HL-60 (cell line): ENCODE measurements around the gene ZNF316.

Experiments used
- DNase-seq, 2 experiments: peaks; one replicate each; pipeline ENCODE4 v3.0.0-alpha.2; 2010 to 2020; ENCODE audit warnings: low read depth in 1 of 2, low spot score in 1 of 2
- H3K27ac ChIP-seq: fragments of 250-450 bp; sonication (Bioruptor Pico); replicated peaks from 2 replicates; pipeline ENCODE4 v1.5.1; 2020; ENCODE audit warnings: mild to moderate bottlenecking, moderate library complexity
- H3K27me3 ChIP-seq: fragments of 250-450 bp; sonication (Bioruptor Pico); 2 replicates; pipeline ENCODE4 v1.5.1; 2021; ENCODE audit warnings: mild to moderate bottlenecking, moderate library complexity; ENCODE audit not compliant: insufficient read depth, poor library complexity, severe bottlenecking
- H3K4me3 ChIP-seq: replicated peaks from 2 replicates; pipeline ENCODE4 v1.5.1; 2011; ENCODE audit warnings: mild to moderate bottlenecking, control low read depth, low read length; ENCODE audit not compliant: insufficient read depth
- GABPA ChIP-seq: IDR thresholded peaks from 2 replicates; pipeline ENCODE4 v1.6.1; 2012; ENCODE audit warnings: low read depth
- POLR2AphosphoS5 ChIP-seq: IDR thresholded peaks from 2 replicates; pipeline ENCODE4 v1.6.1; 2012; ENCODE audit warnings: low read depth
- SPI1 ChIP-seq: IDR thresholded peaks from 2 replicates; pipeline ENCODE4 v1.6.1; 2012; ENCODE audit warnings: low read depth, mild to moderate bottlenecking, borderline replicate concordance
- TF ChIP-seq, protein P1 (sequence below): IDR thresholded peaks from one replicate; pipeline ENCODE4 v1.5.1; 2011; ENCODE audit warnings: low read length, control low read depth, inconsistent platforms; ENCODE audit not compliant: insufficient read depth
- TF ChIP-seq, protein P2 (sequence below): IDR thresholded peaks from 2 replicates; pipeline ENCODE4 v1.6.1; 2012; ENCODE audit warnings: low read depth; ENCODE audit not compliant: insufficient replicate concordance

ZNF316 gene

GRCh38 chr7:6646465-6646864, 9.3 kb downstream of the ZNF316 start:
- H3K27ac ChIP-seq = no peak overlapping the region
- DNase-seq = no peak
- H3K4me3 ChIP-seq = no peak overlapping the region
- H3K27me3 ChIP-seq = no peaks in the 10 kb centered on the region
- no peak for TF ChIP-seq GABPA

DNA sequence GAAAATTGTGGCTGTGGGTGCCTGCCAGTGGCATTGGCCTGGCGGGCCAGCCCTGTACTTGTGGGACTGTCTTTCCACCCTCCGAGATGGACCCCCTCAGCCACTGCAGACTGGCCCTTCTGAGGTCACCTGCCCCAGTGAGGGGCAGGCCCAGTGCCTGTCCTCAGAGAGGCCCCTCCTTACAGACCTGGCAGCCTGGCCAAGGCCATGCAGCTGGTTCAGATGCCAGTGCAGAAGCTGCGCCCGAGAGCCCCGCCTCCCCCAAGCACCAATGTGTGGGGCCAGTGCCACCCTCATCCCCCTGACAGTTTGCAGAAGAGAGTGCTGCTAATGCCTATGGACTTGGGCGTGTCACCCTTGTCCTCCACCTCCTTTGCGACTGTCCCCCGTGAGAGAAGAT, 10.0 kb downstream of the ZNF316 start:
- Histone ChIP-seq H3K27me3 (no peaks in the 10 kb centered on the region), H3K27ac (no peak overlapping the region), H3K4me3 (no peak overlapping the region)
- DNase-seq = no peak
- TF ChIP-seq, protein P1, sequence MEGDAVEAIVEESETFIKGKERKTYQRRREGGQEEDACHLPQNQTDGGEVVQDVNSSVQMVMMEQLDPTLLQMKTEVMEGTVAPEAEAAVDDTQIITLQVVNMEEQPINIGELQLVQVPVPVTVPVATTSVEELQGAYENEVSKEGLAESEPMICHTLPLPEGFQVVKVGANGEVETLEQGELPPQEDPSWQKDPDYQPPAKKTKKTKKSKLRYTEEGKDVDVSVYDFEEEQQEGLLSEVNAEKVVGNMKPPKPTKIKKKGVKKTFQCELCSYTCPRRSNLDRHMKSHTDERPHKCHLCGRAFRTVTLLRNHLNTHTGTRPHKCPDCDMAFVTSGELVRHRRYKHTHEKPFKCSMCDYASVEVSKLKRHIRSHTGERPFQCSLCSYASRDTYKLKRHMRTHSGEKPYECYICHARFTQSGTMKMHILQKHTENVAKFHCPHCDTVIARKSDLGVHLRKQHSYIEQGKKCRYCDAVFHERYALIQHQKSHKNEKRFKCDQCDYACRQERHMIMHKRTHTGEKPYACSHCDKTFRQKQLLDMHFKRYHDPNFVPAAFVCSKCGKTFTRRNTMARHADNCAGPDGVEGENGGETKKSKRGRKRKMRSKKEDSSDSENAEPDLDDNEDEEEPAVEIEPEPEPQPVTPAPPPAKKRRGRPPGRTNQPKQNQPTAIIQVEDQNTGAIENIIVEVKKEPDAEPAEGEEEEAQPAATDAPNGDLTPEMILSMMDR = no peak
- no peak for TF ChIP-seq POLR2AphosphoS5

- Histone ChIP-seq H3K27ac (no peak overlapping the region), H3K4me3 (no peak overlapping the region), H3K27me3 (no peaks in the 10 kb centered on the region)
- DNase-seq = no peak
- no peak for TF ChIP-seq POLR2AphosphoS5
Observed at GRCh38 chr7:6647541-6647940, 10.4 kb downstream of the ZNF316 start.

GRCh38 chr7:6648066-6648814, 11.1 kb downstream of the ZNF316 start:
- H3K27me3 ChIP-seq = no peaks in the 10 kb centered on the region
- no peak overlapping the region for H3K4me3 ChIP-seq
- H3K27ac ChIP-seq = no peak overlapping the region
- DNase-seq = no peak
- TF ChIP-seq GABPA (no peak), SPI1 (no peak), POLR2AphosphoS5 (no peak)
- TF ChIP-seq, protein P1 = no peak
- TF ChIP-seq, protein P2, sequence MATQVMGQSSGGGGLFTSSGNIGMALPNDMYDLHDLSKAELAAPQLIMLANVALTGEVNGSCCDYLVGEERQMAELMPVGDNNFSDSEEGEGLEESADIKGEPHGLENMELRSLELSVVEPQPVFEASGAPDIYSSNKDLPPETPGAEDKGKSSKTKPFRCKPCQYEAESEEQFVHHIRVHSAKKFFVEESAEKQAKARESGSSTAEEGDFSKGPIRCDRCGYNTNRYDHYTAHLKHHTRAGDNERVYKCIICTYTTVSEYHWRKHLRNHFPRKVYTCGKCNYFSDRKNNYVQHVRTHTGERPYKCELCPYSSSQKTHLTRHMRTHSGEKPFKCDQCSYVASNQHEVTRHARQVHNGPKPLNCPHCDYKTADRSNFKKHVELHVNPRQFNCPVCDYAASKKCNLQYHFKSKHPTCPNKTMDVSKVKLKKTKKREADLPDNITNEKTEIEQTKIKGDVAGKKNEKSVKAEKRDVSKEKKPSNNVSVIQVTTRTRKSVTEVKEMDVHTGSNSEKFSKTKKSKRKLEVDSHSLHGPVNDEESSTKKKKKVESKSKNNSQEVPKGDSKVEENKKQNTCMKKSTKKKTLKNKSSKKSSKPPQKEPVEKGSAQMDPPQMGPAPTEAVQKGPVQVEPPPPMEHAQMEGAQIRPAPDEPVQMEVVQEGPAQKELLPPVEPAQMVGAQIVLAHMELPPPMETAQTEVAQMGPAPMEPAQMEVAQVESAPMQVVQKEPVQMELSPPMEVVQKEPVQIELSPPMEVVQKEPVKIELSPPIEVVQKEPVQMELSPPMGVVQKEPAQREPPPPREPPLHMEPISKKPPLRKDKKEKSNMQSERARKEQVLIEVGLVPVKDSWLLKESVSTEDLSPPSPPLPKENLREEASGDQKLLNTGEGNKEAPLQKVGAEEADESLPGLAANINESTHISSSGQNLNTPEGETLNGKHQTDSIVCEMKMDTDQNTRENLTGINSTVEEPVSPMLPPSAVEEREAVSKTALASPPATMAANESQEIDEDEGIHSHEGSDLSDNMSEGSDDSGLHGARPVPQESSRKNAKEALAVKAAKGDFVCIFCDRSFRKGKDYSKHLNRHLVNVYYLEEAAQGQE = no peak

GRCh38 chr7:6648815-6649104, 11.6 kb downstream of the ZNF316 start:
- TF ChIP-seq, protein P2 = no peak
- TF ChIP-seq, protein P1 = no peak
- no peak for TF ChIP-seq POLR2AphosphoS5
- no peak for TF ChIP-seq SPI1
- TF ChIP-seq GABPA = no peak
- no peak overlapping the region for H3K4me3 ChIP-seq
- H3K27me3 ChIP-seq = no peaks in the 10 kb centered on the region
- H3K27ac ChIP-seq = no peak overlapping the region
- DNase-seq = no peak
